ENCODE results near the gene PRSS57.
"Not testable (repeated sequence)": the region's sequence is repeated elsewhere in the genome, so short reads cannot be mapped to it uniquely, and the experiment has no call there.

The PRSS57 gene

GRCh38 chr19:703651-704446 is 8.6 kb upstream of the PRSS57 start:
- Histone ChIP-seq H3K4me2 (ENCODE audit: low read depth, low read length) (no peak overlapping the region), H3K36me3 (replicated peaks; ENCODE audit: insufficient read depth, low read length) (no peaks in the 10 kb centered on the region), H3F3A (ENCODE audit: insufficient read depth, low read length) (no peaks in the 10 kb centered on the region), H3K9me3 (replicated peaks; ENCODE audit: insufficient read depth, low read length) (no peaks in the 10 kb centered on the region), H3K79me2 (ENCODE audit: low read length) (no peaks in the 10 kb centered on the region), H3K4me3 (ENCODE audit: low read length) (no peak overlapping the region), H3K4me1 (ENCODE audit: low read length) (no peaks in the 10 kb centered on the region), H2AFZ (ENCODE audit: low read length) (no peak overlapping the region), H3K27ac (ENCODE audit: low read length) (no peak overlapping the region), H3K27me3 (replicated peaks; ENCODE audit: insufficient read depth, low read length) (peaks cover 87% of the 10 kb centered on the region), H3K9ac (ENCODE audit: low read length) (no peak overlapping the region), H4K20me1 (ENCODE audit: insufficient read depth, low read length) (no peaks in the 10 kb centered on the region), H3K9me2 (replicated peaks; ENCODE audit: insufficient read depth, low read length) (no peaks in the 10 kb centered on the region)
- peak; percentile 20 for DNase-seq
- TF ChIP-seq, protein P1, sequence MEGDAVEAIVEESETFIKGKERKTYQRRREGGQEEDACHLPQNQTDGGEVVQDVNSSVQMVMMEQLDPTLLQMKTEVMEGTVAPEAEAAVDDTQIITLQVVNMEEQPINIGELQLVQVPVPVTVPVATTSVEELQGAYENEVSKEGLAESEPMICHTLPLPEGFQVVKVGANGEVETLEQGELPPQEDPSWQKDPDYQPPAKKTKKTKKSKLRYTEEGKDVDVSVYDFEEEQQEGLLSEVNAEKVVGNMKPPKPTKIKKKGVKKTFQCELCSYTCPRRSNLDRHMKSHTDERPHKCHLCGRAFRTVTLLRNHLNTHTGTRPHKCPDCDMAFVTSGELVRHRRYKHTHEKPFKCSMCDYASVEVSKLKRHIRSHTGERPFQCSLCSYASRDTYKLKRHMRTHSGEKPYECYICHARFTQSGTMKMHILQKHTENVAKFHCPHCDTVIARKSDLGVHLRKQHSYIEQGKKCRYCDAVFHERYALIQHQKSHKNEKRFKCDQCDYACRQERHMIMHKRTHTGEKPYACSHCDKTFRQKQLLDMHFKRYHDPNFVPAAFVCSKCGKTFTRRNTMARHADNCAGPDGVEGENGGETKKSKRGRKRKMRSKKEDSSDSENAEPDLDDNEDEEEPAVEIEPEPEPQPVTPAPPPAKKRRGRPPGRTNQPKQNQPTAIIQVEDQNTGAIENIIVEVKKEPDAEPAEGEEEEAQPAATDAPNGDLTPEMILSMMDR (IDR thresholded peaks at IDR 0.05; ENCODE audit: low read length) = no peak
- TF ChIP-seq EZH2phosphoT487 (IDR thresholded peaks at IDR 0.05; ENCODE audit: low read length) = no peak
- TF ChIP-seq EZH2 (optimal IDR thresholded peaks at IDR 0.05; ENCODE audit: low read depth, low read length) = no peak

DNA sequence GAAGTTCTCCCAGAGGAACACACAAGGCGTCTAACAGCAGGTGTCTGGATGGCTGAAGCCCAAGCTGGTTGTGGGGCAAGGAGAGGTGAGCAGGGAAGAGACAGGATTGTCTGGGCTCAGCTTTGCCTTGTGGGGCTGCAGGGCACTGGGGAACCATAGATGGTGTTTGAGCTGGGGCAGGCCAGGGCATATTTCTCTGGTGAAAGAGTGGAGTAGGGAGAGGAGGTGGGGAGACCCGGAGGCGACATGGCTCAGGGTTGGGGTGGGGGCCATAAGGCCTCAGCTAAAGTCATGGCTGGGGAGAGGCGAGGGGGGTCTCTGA is 8.0 kb upstream of the PRSS57 start:
- H3K9me2 ChIP-seq (replicated peaks; ENCODE audit: insufficient read depth, low read length) = no peaks in the 10 kb centered on the region
- TF ChIP-seq EZH2phosphoT487 (IDR thresholded peaks at IDR 0.05; ENCODE audit: low read length) (no peak), EZH2 (optimal IDR thresholded peaks at IDR 0.05; ENCODE audit: low read depth, low read length) (no peak)
- TF ChIP-seq, protein P1 (IDR thresholded peaks at IDR 0.05; ENCODE audit: low read length) = no peak
- H3K79me2 ChIP-seq (ENCODE audit: low read length) = no peaks in the 10 kb centered on the region
- H3K4me3 ChIP-seq (ENCODE audit: low read length) = no peak overlapping the region
- no peak overlapping the region for H3K9ac ChIP-seq (ENCODE audit: low read length)
- no peaks in the 10 kb centered on the region for H3K9me3 ChIP-seq (replicated peaks; ENCODE audit: insufficient read depth, low read length)
- peaks cover 89% of the 10 kb centered on the region for H3K27me3 ChIP-seq (replicated peaks; ENCODE audit: insufficient read depth, low read length)
- H3K36me3 ChIP-seq (replicated peaks; ENCODE audit: insufficient read depth, low read length) = no peaks in the 10 kb centered on the region
- no peak for DNase-seq
- H3F3A ChIP-seq (ENCODE audit: insufficient read depth, low read length) = no peaks in the 10 kb centered on the region
- no peaks in the 10 kb centered on the region for H3K4me1 ChIP-seq (ENCODE audit: low read length)
- H4K20me1 ChIP-seq (ENCODE audit: insufficient read depth, low read length) = no peaks in the 10 kb centered on the region
- H3K4me2 ChIP-seq (ENCODE audit: low read depth, low read length) = no peak overlapping the region
- H3K27ac ChIP-seq (ENCODE audit: low read length) = no peak overlapping the region
- no peak overlapping the region for H2AFZ ChIP-seq (ENCODE audit: low read length)

DNA sequence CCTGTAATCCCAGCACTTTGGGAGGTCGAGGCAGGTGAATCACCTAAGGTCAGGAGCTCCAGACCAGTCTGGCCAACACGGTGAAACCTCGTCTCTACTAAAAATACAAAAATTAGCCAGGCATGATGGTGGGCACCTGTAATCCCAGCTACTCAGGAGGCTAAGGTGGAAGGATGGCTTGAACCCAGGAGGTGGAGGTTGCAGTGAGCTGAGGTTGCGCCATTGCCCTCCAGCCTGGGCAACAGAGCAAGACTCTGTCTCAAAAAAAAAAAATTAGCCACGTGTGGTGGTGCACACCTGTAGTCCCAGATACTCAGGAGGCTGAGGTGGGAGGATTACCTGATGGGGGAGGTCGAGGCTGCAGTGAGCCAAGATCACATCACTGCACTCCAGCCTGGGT is 7.6 kb upstream of the PRSS57 start:
- not testable (repeated sequence) for H3K4me3 ChIP-seq (ENCODE audit: low read length); H3K9ac ChIP-seq (ENCODE audit: low read length); H3K36me3 ChIP-seq (replicated peaks; ENCODE audit: insufficient read depth, low read length); H3F3A ChIP-seq (ENCODE audit: insufficient read depth, low read length); H3K4me1 ChIP-seq (ENCODE audit: low read length); H2AFZ ChIP-seq (ENCODE audit: low read length); H3K79me2 ChIP-seq (ENCODE audit: low read length); H3K4me2 ChIP-seq (ENCODE audit: low read depth, low read length); H4K20me1 ChIP-seq (ENCODE audit: insufficient read depth, low read length); H3K27ac ChIP-seq (ENCODE audit: low read length); H3K9me2 ChIP-seq (replicated peaks; ENCODE audit: insufficient read depth, low read length); H3K9me3 ChIP-seq (replicated peaks; ENCODE audit: insufficient read depth, low read length); DNase-seq
- peaks cover 89% of the 10 kb centered on the region for H3K27me3 ChIP-seq (replicated peaks; ENCODE audit: insufficient read depth, low read length)

DNA sequence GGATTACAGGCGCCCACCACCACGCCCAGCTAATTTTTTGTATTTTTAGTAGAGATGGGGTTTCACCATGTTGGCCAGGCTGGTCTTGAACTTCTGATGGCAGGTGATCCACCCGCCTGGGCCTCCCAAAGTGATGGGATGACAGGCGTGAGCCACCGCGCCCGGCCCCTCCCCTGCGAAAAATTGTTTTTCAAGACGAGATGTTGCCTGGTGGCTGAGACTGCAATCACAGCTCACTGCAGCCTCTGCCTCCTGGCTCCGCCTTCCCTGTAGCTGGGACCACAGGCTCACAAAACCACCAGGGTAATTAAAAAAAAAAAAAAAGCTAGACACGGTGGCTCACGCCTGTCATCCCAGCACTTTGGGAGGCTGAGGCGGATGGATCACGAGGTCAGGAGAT is 4.6 kb upstream of the PRSS57 start:
- H4K20me1 ChIP-seq (ENCODE audit: insufficient read depth, low read length); DNase-seq; H3K79me2 ChIP-seq (ENCODE audit: low read length); H3K36me3 ChIP-seq (replicated peaks; ENCODE audit: insufficient read depth, low read length); H3K9me3 ChIP-seq (replicated peaks; ENCODE audit: insufficient read depth, low read length); H3F3A ChIP-seq (ENCODE audit: insufficient read depth, low read length); H3K27ac ChIP-seq (ENCODE audit: low read length); H3K4me1 ChIP-seq (ENCODE audit: low read length); H2AFZ ChIP-seq (ENCODE audit: low read length); H3K4me2 ChIP-seq (ENCODE audit: low read depth, low read length); H3K9me2 ChIP-seq (replicated peaks; ENCODE audit: insufficient read depth, low read length); H3K9ac ChIP-seq (ENCODE audit: low read length); H3K4me3 ChIP-seq (ENCODE audit: low read length): not testable (repeated sequence)
- peaks cover 89% of the 10 kb centered on the region for H3K27me3 ChIP-seq (replicated peaks; ENCODE audit: insufficient read depth, low read length)

GRCh38 chr19:698529-698928 is 3.3 kb upstream of the PRSS57 start:
- not testable (repeated sequence) for DNase-seq; H3K9me2 ChIP-seq (replicated peaks; ENCODE audit: insufficient read depth, low read length); H4K20me1 ChIP-seq (ENCODE audit: insufficient read depth, low read length); H3K36me3 ChIP-seq (replicated peaks; ENCODE audit: insufficient read depth, low read length); H3K4me2 ChIP-seq (ENCODE audit: low read depth, low read length); H3K4me3 ChIP-seq (ENCODE audit: low read length); H3K27ac ChIP-seq (ENCODE audit: low read length); H2AFZ ChIP-seq (ENCODE audit: low read length); H3F3A ChIP-seq (ENCODE audit: insufficient read depth, low read length); H3K79me2 ChIP-seq (ENCODE audit: low read length); H3K9ac ChIP-seq (ENCODE audit: low read length); H3K4me1 ChIP-seq (ENCODE audit: low read length); H3K9me3 ChIP-seq (replicated peaks; ENCODE audit: insufficient read depth, low read length)
- peaks cover 87% of the 10 kb centered on the region for H3K27me3 ChIP-seq (replicated peaks; ENCODE audit: insufficient read depth, low read length)
